Progenitor cell of endocrine pancreas (in vitro differentiated cells): ENCODE results near the gene RETREG1. TPM values are rescaled to one million over a fixed set of nuclear protein-coding genes. Genes with fewer than 3 reads are reported as not detected.

Source experiments
- DNase-seq: peaks from one replicate; pipeline ENCODE4 v3.0.0; 2021; ENCODE audit warnings: low spot score; ENCODE audit not compliant: unreplicated experiment
- H3K27ac Mint-ChIP-seq: 2 replicates; pipeline ENCODE4 v1.8.0; 2021; ENCODE audit warnings: mild to moderate bottlenecking, moderate library complexity, mixed read lengths
- H3K27me3 Mint-ChIP-seq: 2 replicates; pipeline ENCODE4 v1.8.0; 2021; ENCODE audit warnings: mixed read lengths
- H3K36me3 Mint-ChIP-seq: 2 replicates; pipeline ENCODE4 v1.8.0; 2022; ENCODE audit warnings: mixed read lengths; ENCODE audit not compliant: insufficient read depth
- H3K4me1 Mint-ChIP-seq: 2 replicates; pipeline ENCODE4 v1.8.0; 2021; ENCODE audit warnings: low read depth, mixed read lengths
- H3K4me3 Mint-ChIP-seq: 2 replicates; pipeline ENCODE4 v1.8.0; 2021; ENCODE audit warnings: low read depth, mild to moderate bottlenecking, moderate library complexity, mixed read lengths
- H3K9me3 Mint-ChIP-seq: 2 replicates; pipeline ENCODE4 v1.8.0; 2021; ENCODE audit warnings: low read depth, mixed read lengths
- total RNA-seq: library from RNA; stranded (reverse); gene quantifications from 2 replicates; pipeline ENCODE4 v1.2.1, GENCODE V29; 2021
- TF ChIP-seq, protein P1 (sequence below): fragments of 200-600 bp; sonication (generic); IDR thresholded peaks from one replicate; pipeline ENCODE4 v1.5.0; 2021; ENCODE audit warnings: antibody characterized with exemption, mild to moderate bottlenecking; ENCODE audit not compliant: unreplicated experiment

Gene RETREG1
- total RNA-seq, 1 donor from 2014 or later = 8.0 TPM

DNA sequence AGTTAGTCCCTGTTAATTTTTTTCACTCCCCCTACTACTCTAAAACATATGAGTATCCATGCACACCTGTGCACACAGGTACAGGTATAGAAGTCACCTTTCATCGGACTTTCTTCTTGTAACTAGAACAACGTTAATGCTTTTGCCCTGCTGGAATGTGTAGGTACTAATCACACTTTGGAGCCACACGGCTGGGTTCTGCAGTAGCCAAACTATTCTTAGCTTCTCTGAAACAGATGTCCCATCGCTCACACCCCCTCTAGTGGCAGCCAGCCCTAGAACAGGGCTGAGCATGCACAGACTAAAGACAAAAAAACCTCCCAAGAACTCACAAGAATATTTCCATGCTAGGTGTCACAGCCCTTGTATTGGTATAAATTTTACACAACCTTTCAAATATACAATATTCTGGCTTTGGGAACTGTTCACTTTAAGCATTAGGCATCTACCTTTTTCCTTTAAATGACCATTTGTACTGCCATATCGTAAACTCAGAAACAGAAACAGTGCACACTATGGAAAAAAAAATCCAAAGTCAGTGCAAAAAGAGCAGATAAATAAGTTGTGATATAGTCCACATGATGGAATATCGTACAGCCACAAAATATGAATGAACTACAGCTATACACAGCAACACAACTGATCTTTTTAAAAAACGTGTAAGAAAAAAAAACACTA lies 64.0 kb downstream of the RETREG1 start:
- peak; percentile 46 for DNase-seq
- TF ChIP-seq, protein P1, sequence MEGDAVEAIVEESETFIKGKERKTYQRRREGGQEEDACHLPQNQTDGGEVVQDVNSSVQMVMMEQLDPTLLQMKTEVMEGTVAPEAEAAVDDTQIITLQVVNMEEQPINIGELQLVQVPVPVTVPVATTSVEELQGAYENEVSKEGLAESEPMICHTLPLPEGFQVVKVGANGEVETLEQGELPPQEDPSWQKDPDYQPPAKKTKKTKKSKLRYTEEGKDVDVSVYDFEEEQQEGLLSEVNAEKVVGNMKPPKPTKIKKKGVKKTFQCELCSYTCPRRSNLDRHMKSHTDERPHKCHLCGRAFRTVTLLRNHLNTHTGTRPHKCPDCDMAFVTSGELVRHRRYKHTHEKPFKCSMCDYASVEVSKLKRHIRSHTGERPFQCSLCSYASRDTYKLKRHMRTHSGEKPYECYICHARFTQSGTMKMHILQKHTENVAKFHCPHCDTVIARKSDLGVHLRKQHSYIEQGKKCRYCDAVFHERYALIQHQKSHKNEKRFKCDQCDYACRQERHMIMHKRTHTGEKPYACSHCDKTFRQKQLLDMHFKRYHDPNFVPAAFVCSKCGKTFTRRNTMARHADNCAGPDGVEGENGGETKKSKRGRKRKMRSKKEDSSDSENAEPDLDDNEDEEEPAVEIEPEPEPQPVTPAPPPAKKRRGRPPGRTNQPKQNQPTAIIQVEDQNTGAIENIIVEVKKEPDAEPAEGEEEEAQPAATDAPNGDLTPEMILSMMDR = peak; percentile 87
- H3K27me3 Mint-ChIP-seq = peaks cover 11% of the 10 kb centered on the region
- no peak overlapping the region for H3K4me3 Mint-ChIP-seq
- H3K9me3 Mint-ChIP-seq = no peaks in the 10 kb centered on the region
- H3K27ac Mint-ChIP-seq = no peak overlapping the region
- H3K4me1 Mint-ChIP-seq = peaks cover 2% of the 10 kb centered on the region
- no peaks in the 10 kb centered on the region for H3K36me3 Mint-ChIP-seq

DNA sequence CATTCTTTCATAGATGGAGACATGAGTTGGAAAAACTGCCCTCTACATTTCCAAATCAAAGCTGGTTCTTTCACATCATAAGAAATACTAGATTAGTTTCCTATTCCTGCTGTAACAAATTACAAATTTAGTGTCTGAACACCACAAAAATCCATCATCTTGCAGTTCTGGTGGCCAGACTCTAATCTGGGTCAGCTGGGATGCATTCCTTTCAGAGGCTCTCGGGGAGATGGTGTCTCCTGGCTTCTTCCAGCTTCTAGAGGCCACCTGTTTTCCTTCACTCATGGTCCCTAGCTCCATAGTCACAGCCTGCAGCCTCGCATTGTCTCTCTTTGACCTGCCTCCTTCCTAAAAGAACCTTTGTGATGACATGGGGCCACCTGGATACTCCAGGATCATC lies 65.2 kb downstream of the RETREG1 start:
- no peaks in the 10 kb centered on the region for H3K9me3 Mint-ChIP-seq
- no peak for DNase-seq

GRCh38 chr5:16550316-16550952 lies 66.4 kb downstream of the RETREG1 start:
- Mint-ChIP-seq H3K4me1 (peaks cover 6% of the 10 kb centered on the region), H3K36me3 (no peaks in the 10 kb centered on the region), H3K9me3 (no peaks in the 10 kb centered on the region), H3K4me3 (no peak overlapping the region), H3K27ac (peak overlapping the region; percentile 3), H3K27me3 (peaks cover 23% of the 10 kb centered on the region)
- no peak for DNase-seq
- TF ChIP-seq, protein P1 = peak; percentile 66

More for the DNA sequence above, 65.2 kb downstream of the RETREG1 start:
- peaks cover 16% of the 10 kb centered on the region for H3K27me3 Mint-ChIP-seq
- peaks cover 6% of the 10 kb centered on the region for H3K4me1 Mint-ChIP-seq
- H3K27ac Mint-ChIP-seq = no peak overlapping the region
- no peak overlapping the region for H3K4me3 Mint-ChIP-seq
- TF ChIP-seq, protein P1 = no peak
- no peaks in the 10 kb centered on the region for H3K36me3 Mint-ChIP-seq

- no peak for DNase-seq
- Mint-ChIP-seq H3K27me3 (peaks cover 30% of the 10 kb centered on the region), H3K4me3 (no peak overlapping the region), H3K27ac (no peak overlapping the region), H3K4me1 (peaks cover 6% of the 10 kb centered on the region), H3K9me3 (no peaks in the 10 kb centered on the region), H3K36me3 (no peaks in the 10 kb centered on the region)
- TF ChIP-seq, protein P1 = no peak
Observed at GRCh38 chr5:16549491-16550206, 67.1 kb downstream of the RETREG1 start.

DNA sequence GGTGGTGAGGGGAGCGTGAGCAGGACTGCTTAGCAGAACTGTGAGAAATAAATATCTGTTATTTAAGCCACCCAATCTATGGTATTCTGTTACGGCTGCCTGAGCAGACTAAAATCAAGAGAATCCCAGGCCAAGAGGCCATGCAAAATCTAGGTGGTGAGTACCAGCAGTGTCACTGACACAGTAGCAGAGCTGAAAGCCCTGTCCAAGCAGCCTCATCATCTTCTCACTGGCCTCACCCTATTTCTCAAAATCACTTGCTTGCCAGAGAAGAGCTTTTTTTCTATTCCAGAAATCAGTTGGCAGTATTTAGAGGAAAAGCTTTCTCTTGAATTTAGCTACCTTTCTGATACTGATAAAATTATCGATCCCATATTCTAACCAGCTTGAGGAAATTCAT lies 68.0 kb downstream of the RETREG1 start:
- no peak for DNase-seq
- Mint-ChIP-seq H3K4me1 (peaks cover 6% of the 10 kb centered on the region), H3K36me3 (no peaks in the 10 kb centered on the region), H3K9me3 (no peaks in the 10 kb centered on the region), H3K4me3 (no peak overlapping the region), H3K27me3 (peaks cover 35% of the 10 kb centered on the region), H3K27ac (no peak overlapping the region)
- TF ChIP-seq, protein P1 = no peak
